22Rv1 (cell line): Measurements from ENCODE around the gene IMPA2.

Experiments used
- H3K27ac ChIP-seq: fragments of 450-650 bp; 2 replicates; pipeline ENCODE4 v1.5.1; 2017
- ZFX ChIP-seq: fragments of 450-650 bp; IDR thresholded peaks from 2 replicates; pipeline ENCODE4 v1.6.1; 2017; ENCODE audit warnings: antibody characterized with exemption, borderline replicate concordance
- TF ChIP-seq, protein P1 (sequence below): fragments of 450-650 bp; IDR thresholded peaks from 2 replicates; pipeline ENCODE4 v1.5.1; 2017; ENCODE audit warnings: mild to moderate bottlenecking

IMPA2 gene

DNA sequence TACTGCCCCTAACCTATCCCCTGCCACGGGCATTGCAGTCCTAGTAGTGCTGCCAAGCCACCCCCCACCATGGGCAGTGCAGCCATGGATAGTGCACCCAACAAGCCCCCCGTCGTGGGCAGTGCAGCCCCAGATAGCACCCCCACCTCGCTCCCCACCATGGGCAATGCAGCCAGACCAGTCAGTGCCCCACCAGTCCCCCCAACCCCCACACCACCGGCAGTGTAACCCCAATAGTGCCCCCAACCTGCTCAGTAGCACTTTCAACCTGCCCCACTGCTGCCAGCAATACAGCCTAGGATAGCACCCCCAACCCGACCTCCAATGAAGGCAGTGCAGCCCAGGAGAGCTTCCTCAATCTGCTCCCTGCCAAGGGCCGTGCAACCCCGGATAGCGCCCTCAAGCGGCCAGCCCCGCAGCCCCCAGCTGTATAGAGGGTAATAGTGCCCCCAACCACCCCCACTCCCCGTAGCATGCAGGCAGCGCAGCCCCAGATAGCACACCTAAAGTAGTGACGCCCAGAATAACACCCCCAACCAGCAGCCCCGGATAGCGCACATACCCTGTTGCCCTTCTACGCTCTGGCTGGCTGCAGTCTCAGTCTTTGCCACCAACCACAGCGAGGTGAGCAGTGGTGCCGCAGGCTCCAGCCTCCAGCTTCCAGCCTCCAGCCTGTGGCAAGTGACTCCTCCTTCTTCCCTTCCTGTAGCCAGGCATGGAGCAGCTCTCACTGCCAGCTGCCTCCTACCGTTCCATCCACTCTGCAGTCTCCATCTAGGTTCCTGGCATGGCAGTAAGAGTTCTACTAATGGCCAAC, 66.9 kb downstream of the IMPA2 start:
- TF ChIP-seq, protein P1, sequence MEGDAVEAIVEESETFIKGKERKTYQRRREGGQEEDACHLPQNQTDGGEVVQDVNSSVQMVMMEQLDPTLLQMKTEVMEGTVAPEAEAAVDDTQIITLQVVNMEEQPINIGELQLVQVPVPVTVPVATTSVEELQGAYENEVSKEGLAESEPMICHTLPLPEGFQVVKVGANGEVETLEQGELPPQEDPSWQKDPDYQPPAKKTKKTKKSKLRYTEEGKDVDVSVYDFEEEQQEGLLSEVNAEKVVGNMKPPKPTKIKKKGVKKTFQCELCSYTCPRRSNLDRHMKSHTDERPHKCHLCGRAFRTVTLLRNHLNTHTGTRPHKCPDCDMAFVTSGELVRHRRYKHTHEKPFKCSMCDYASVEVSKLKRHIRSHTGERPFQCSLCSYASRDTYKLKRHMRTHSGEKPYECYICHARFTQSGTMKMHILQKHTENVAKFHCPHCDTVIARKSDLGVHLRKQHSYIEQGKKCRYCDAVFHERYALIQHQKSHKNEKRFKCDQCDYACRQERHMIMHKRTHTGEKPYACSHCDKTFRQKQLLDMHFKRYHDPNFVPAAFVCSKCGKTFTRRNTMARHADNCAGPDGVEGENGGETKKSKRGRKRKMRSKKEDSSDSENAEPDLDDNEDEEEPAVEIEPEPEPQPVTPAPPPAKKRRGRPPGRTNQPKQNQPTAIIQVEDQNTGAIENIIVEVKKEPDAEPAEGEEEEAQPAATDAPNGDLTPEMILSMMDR: no peak
- no peak for TF ChIP-seq ZFX
- no peak overlapping the region for H3K27ac ChIP-seq

DNA sequence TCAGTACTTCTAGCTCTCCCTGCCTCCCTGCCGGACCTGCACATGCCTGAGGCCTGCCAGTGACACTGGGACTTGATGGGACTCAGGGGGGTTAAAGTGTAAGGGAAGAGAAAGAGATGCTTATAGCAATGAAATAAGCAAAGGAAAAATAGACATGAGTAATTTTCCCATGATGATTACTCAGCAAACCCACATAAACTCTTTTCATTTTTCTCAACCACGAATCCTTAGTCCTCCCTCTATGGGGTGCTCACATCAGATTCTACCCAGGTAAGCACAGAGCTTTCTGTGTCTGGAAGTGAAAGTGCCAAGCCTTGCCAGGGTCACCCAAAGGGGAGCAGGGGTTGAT, 67.5 kb downstream of the IMPA2 start:
- TF ChIP-seq, protein P1: no peak
- no peak for TF ChIP-seq ZFX
- no peak overlapping the region for H3K27ac ChIP-seq

DNA sequence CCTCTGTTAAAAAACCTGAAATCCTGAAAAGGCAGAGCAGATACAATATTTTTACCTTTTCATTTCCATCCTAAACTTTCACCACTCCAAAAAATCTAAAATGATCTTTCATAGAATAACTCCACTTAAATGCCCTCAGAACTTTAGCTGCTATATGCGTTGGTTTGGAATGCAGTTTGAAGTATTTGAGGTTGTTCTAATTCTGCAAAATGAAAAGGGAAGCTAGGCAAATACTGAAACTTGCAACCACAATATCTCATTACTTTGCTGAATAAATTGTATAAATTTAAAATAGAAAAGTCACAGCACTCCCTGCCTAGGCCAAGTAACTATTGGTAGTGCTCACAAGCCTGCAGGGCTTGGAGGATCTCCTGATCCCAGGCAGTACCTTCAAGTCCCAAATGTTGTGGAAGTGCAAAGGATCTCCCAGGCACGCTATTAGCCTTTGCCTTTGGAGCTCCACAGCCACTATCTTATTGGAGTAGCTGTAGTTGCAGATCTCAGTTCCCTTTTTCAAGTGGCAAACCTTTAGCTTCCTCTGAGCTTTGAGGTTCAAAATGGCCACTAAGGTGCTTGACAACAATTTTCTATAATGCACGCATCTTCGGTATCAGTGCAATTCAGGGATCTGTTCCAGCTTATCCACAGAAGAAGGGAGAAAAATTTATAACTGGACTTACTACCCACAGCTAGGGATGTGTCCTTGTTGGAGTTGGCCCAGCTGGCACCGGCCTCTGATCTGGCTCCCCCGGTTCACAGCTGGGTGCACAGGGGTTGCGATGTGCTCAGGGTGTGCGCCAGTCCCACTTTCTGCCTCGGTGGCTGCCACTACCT, 68.9 kb downstream of the IMPA2 start:
- TF ChIP-seq, protein P1: no peak
- TF ChIP-seq ZFX: no peak

DNA sequence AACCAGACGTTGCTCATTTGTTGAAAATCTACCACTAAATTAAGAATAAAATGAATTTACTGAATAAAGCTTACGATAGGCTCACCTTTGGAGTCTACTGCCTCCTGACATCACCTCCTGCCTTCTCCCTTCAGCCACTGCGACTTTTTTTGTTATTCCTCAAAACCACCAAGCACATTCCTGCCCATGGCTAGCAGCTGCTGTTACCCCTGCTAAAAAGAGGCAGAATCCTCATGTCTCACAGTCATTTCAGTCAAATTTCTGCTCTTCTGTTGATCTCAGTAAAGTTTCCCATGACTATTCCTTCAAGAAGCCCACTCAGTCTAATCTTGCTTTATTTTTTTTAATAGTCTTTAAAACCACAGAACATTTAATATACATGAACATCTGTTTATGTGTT, 71.6 kb downstream of the IMPA2 start:
- H3K27ac ChIP-seq: no peak overlapping the region
- TF ChIP-seq ZFX: no peak
- TF ChIP-seq, protein P1: no peak

More for the DNA sequence above, 68.9 kb downstream of the IMPA2 start:
- H3K27ac ChIP-seq: no peak overlapping the region

DNA sequence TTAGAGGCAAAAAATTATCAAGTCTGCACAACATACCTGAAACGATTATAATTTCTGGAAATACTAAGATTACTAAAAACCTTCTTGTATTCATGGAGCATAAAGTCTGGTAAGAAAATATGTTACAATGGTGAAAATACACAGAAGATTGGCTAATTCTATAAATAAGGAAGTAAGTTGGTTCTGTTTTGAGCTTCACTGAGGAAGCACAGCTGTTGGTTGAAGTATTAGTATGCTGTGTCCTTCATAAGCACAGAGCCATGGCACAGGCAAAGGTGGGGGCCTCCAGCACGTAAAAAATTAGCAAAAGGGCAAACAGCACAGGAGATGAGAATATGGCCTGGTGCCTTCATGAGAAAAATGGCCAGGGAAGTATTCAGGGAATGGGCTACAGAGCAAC, 72.0 kb downstream of the IMPA2 start:
- TF ChIP-seq, protein P1: no peak
- TF ChIP-seq ZFX: no peak
- no peak overlapping the region for H3K27ac ChIP-seq

DNA sequence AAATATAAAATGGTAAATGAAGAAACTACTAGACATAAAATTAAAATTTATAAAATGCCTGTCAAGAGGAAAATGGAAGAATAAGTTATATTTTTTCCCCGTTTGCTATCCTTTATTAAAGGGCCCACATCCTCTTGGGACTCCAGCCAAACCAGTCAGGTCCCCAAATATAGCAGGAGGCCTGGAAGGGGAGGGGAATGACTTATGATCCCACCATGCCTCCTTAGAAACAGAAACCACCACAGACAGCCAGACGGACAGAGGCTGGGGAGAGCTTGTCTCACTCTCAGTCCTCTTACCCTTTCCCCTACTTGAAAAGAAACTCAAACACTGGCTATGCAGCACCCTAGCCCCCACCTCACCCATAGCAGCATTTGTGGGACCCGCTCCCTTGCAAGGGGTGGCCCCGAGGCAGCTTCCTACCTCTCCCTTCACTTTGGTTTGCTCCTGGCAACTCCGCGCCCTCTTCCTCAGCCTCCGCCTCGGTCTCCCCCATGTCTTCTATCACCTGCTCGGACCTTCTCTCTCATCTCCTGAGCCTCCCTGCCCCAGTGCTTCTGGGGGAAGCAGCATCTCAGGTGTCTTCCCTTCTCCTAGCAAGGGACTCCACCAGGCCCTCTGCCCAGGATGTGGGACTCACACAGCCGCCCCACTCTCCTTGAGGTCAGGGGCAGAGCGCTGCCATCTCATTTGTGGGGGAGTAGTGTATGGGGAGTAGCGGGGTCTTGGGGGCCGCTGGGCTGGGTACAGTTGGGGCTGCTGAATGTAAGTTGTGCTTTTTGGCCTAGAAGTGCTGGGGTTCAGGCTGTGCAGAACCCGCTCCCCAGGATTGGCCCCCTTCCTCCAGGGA, 75.0 kb downstream of the IMPA2 start:
- no peak overlapping the region for H3K27ac ChIP-seq
- TF ChIP-seq ZFX: no peak
- TF ChIP-seq, protein P1: no peak
